Measurements from ENCODE around the gene TNK1. TPM values are rescaled to one million over a fixed set of nuclear protein-coding genes. Genes with fewer than 3 reads are reported as not detected.
A peak's percentile ranks its signal among the peaks of the same experiment; 100 is the strongest.

Gene TNK1
- total and polyA plus RNA-seq, 7 donors: 0.56 to 1.7 (median 0.82) TPM

DNA sequence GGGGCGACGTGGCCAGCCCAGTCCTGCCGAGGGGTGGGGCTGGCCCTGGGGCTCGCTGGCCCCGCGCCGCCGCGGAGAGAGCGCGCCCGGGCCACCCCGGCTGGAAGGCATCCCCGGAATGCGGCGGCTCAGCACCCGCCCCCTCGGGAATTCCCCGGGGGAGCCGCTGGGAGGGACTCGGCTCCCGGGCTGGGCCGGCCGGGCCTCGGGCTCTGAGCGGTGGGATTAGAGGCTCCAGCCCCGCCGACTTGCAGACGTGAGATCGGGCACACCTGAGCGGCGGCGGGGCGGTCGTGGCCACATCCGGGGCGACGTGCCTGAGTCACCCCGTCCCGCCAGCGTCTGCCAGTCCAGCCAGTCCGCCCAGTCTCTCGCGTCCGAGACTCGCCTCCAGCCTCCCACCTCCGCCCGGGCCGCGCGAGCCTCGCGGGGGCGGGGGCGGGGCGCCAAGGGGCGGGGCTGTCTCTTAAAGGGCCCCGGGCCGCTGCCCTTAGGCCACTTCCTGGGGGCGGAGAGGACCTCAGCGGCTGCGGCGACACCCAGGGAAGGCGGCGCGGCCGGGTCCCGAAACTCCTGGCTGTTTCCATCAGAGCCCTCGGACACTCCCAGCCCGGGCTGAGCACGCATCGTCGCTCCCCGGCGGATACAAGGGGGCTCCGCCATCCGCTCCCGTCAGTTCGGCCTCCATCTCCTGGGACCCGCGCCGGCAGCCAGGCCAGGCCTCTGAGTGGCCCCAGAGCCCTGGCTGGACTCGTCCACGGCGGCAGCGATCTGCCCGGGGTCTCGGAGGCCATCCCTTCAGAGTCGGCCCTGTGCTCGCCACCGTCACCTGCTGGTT, 29.0 kb upstream of the TNK1 start, which contains the start of gene KCTD11:
TSS of gene KCTD11 (plus strand) at position 498 of the 838 bp plus-strand sequence.
- intact Hi-C loops (cut with DNase I): loop anchor here (2.0 to 5.0 kb wide), 5 partner anchors 40 to 210 kb away; partner anchors contain the start of genes FGF11 (in 2 of the 2), PLSCR3 (in 1 of the 2), SENP3 (in 1 of the 2) and TMEM102 (in 1 of the 2)
- DNase-seq (peak; percentile 94 to 95), ATAC-seq (peak; percentile 75 to 80 (median 78))
- 0 to 1% (median 1%) methylated on average over 57 to 91 of the region's 91 CpGs for WGBS, 3 donors
- Histone ChIP-seq H3K4me3 (peak within 1 kb of the TSS; percentile 98), H3K9me3 (no peaks in the 10 kb centered on the region), H3K27ac (peak within 1 kb of the TSS; percentile 100), H3K27me3 (ENCODE audit: insufficient read depth in 3 of 3, low read length in 2 of 3) (no peaks in the 10 kb centered on the region), H3K4me1 (peaks cover 51% of the 10 kb centered on the region), H3K36me3 (ENCODE audit: insufficient read depth in 1 of 2, low read depth in 1 of 2) (no peaks in the 10 kb centered on the region)
- TF ChIP-seq, protein P1, sequence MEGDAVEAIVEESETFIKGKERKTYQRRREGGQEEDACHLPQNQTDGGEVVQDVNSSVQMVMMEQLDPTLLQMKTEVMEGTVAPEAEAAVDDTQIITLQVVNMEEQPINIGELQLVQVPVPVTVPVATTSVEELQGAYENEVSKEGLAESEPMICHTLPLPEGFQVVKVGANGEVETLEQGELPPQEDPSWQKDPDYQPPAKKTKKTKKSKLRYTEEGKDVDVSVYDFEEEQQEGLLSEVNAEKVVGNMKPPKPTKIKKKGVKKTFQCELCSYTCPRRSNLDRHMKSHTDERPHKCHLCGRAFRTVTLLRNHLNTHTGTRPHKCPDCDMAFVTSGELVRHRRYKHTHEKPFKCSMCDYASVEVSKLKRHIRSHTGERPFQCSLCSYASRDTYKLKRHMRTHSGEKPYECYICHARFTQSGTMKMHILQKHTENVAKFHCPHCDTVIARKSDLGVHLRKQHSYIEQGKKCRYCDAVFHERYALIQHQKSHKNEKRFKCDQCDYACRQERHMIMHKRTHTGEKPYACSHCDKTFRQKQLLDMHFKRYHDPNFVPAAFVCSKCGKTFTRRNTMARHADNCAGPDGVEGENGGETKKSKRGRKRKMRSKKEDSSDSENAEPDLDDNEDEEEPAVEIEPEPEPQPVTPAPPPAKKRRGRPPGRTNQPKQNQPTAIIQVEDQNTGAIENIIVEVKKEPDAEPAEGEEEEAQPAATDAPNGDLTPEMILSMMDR (IDR thresholded peaks at IDR 0.05): peak; percentile 65

DNA sequence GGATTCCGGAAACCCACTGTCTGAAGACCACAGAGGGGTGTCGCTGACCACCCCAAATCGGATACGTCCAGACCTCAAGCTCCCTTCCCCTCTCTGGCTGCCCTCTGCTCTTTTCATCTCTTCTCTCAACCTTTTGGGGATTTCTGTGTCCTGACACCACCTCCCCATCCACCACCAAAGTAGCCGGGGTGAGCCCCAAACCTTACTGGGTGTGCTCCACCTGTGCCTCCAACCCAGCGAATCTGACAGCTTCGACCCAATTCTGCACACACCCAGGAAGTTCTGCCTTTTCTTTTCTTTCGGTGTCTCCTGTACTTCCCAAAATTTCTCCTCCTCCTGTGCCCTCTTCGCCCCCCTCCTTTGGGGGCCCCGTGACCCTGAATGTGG, 28.4 kb upstream of the TNK1 start:
- intact Hi-C loops (cut with DNase I): loop anchor here (2.0 to 5.0 kb wide), 5 partner anchors 40 to 210 kb away; partner anchors contain the start of genes FGF11 (in 2 of the 2), PLSCR3 (in 1 of the 2), SENP3 (in 1 of the 2) and TMEM102 (in 1 of the 2)
- WGBS, 3 donors: 17 to 27% (median 21%) methylated on average over 10 of the region's 10 CpGs
- TF ChIP-seq, protein P1 (IDR thresholded peaks at IDR 0.05): no peak
- no peak for ATAC-seq
- no peak for DNase-seq
- Histone ChIP-seq H3K9me3 (no peaks in the 10 kb centered on the region), H3K4me3 (peak overlapping the region; percentile 98), H3K27me3 (ENCODE audit: insufficient read depth in 3 of 3, low read length in 2 of 3) (no peaks in the 10 kb centered on the region), H3K36me3 (ENCODE audit: insufficient read depth in 1 of 2, low read depth in 1 of 2) (no peaks in the 10 kb centered on the region), H3K27ac (peak overlapping the region; percentile 100), H3K4me1 (peaks cover 48% of the 10 kb centered on the region)

DNA sequence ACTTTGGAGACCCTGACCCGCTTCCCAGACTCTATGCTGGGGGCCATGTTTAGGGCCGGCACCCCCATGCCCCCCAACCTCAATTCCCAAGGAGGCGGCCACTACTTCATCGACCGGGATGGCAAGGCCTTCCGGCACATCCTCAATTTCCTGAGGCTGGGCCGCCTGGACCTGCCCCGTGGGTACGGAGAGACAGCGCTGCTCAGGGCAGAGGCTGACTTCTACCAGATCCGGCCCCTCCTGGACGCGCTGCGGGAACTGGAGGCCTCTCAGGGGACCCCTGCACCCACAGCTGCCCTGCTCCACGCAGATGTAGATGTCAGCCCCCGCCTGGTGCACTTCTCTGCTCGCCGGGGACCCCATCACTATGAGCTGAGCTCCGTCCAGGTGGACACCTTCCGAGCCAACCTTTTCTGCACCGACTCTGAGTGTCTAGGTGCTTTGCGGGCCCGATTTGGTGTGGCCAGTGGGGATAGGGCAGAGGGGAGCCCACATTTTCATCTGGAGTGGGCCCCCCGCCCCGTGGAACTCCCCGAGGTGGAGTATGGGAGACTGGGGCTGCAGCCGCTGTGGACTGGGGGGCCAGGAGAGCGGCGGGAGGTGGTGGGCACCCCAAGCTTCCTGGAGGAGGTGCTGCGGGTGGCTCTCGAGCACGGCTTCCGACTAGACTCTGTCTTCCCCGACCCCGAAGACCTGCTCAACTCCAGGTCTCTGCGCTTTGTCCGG, 27.8 kb upstream of the TNK1 start:
- ATAC-seq (no peak), DNase-seq (no peak)
- intact Hi-C loops (cut with DNase I): loop anchor here (2.0 to 5.0 kb wide), 5 partner anchors 39 to 209 kb away; partner anchors contain the start of genes FGF11 (in 2 of the 2), PLSCR3 (in 1 of the 2), SENP3 (in 1 of the 2) and TMEM102 (in 1 of the 2)
- 82 to 86% (median 82%) methylated on average over 37 of the region's 37 CpGs for WGBS, 3 donors
- peaks cover 42% of the 10 kb centered on the region for H3K4me1 ChIP-seq
- no peaks in the 10 kb centered on the region for H3K27me3 ChIP-seq (ENCODE audit: insufficient read depth in 3 of 3, low read length in 2 of 3)
- no peaks in the 10 kb centered on the region for H3K36me3 ChIP-seq (ENCODE audit: insufficient read depth in 1 of 2, low read depth in 1 of 2)
- TF ChIP-seq, protein P1 (IDR thresholded peaks at IDR 0.05): no peak
- H3K27ac ChIP-seq: peak overlapping the region; percentile 100
- no peaks in the 10 kb centered on the region for H3K9me3 ChIP-seq
- peak overlapping the region; percentile 98 for H3K4me3 ChIP-seq

DNA sequence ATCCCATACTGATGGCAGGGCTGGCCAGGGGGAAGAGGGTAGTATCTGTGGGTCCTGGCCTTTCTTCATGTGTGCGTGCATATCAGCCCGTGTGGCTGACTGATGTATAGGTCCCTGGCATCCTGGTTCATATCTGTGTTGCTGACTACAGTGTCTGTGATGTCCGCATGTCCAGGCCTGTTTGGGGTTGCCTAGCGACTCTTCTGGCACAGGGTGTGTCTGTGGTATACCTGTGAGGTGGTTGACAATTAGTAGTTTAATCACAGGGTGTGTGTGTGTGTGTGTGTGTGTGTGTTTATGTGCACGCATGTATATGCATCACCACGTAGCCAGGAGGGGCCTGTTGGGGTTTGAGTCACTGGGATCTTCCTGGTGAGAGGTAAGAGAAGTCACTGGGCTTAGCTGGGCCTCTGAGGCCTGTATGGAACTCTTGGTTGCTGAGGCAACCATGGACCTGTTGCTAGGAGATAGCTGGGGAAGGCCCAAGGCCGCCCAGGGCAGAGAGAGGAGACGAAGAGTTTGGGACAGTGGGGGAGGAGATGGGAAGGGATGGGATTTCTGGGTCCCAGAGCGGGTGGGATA, 26.5 kb upstream of the TNK1 start:
- Histone ChIP-seq H3K27me3 (ENCODE audit: insufficient read depth in 3 of 3, low read length in 2 of 3) (no peaks in the 10 kb centered on the region), H3K27ac (no peak overlapping the region), H3K36me3 (ENCODE audit: insufficient read depth in 1 of 2, low read depth in 1 of 2) (no peaks in the 10 kb centered on the region), H3K4me3 (no peak overlapping the region), H3K9me3 (no peaks in the 10 kb centered on the region), H3K4me1 (peaks cover 30% of the 10 kb centered on the region)
- TF ChIP-seq, protein P1 (IDR thresholded peaks at IDR 0.05): no peak
- ATAC-seq (no peak), DNase-seq (no peak)
- 76 to 82% (median 79%) methylated on average over 9 of the region's 9 CpGs for WGBS, 3 donors
- intact Hi-C loops (cut with DNase I): loop anchor here (2.0 to 5.0 kb wide), 5 partner anchors 38 to 208 kb away; partner anchors contain the start of genes FGF11 (in 1 of the 2), PLSCR3 (in 1 of the 2), SENP3 (in 1 of the 2) and TMEM102 (in 1 of the 2)

All from psoas muscle (tissue), 8 donors.